ENCODE measurements around the gene REC114.
"Not testable (repeated sequence)": the region's sequence is repeated elsewhere in the genome, so short reads cannot be mapped to it uniquely, and the experiment has no call there.

Gene REC114

DNA sequence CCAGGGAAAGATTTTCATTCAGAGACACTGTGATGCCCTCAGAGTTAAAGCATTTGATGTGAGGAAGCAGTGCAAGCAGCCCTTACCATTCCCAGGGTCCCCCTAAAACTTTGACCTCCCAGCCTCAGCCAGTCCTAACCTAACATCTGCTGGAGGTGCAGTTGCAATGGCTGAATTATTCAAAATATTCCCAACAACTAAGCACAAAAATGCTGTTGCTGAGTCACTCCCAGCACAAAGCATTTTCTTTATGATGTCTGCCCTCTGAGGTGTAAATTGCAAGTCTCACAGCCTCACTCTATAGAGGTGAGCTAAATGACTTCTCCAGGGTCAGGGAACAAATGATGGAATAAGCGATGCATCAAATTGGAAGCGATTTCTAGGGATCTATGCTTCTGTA is 6.4 kb upstream of the REC114 start:
- no peak for DNase-seq (ENCODE audit: low read depth)
- TF ChIP-seq, protein P1, sequence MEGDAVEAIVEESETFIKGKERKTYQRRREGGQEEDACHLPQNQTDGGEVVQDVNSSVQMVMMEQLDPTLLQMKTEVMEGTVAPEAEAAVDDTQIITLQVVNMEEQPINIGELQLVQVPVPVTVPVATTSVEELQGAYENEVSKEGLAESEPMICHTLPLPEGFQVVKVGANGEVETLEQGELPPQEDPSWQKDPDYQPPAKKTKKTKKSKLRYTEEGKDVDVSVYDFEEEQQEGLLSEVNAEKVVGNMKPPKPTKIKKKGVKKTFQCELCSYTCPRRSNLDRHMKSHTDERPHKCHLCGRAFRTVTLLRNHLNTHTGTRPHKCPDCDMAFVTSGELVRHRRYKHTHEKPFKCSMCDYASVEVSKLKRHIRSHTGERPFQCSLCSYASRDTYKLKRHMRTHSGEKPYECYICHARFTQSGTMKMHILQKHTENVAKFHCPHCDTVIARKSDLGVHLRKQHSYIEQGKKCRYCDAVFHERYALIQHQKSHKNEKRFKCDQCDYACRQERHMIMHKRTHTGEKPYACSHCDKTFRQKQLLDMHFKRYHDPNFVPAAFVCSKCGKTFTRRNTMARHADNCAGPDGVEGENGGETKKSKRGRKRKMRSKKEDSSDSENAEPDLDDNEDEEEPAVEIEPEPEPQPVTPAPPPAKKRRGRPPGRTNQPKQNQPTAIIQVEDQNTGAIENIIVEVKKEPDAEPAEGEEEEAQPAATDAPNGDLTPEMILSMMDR (IDR thresholded peaks at IDR 0.05; ENCODE audit: control insufficient read depth, extremely low read depth, insufficient read depth) = no peak
- H3K4me3 ChIP-seq (ENCODE audit: low read depth, low read length) = no peak overlapping the region

DNA sequence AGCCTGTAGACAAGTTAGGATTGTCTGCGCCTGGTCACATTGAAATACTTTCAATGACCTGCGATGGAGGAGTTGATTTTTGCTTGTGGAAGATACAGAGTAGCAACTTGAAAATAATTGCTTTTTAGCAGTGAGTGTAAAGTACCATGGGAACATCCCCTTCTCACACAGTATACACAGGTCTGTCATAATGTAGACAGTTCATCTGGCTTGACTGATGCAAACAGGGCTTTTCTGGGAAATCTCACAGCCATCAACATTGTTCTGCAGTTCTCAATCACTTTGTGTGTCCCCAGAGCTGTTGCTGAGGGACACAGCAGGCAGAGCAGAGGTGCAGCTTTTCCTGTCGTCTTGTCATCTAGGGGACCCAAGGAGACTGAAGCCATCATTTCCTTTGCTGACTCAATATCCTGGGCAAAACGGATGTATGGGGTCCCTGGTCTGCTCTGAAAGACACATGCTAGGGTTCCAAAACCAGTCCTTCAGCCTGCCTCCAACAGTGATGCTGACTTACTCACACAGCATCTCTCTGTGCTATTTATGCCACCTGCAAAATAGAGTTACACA is 5.3 kb upstream of the REC114 start:
- TF ChIP-seq, protein P1 (IDR thresholded peaks at IDR 0.05; ENCODE audit: control insufficient read depth, extremely low read depth, insufficient read depth) = no peak
- no peak overlapping the region for H3K4me3 ChIP-seq (ENCODE audit: low read depth, low read length)
- DNase-seq (ENCODE audit: low read depth) = no peak

DNA sequence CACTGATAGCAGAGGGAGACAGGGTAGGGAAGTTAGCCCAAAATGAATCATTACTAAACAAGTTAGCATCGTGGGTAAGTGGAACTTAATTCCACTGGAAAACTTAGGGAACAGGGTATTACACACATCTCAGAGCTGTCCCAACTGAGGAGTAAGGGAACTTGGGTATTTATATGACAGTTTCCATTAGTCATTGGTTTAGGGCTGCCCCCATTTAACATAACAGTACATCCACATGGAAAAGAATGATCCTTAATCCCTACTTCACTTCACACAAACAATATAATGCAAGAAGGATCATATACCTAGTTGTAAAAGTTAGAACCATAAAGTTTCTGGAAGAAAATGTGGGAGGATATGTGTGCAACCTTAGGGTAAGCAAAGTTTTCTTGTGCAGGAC is 4.3 kb upstream of the REC114 start:
- TF ChIP-seq, protein P1 (IDR thresholded peaks at IDR 0.05; ENCODE audit: control insufficient read depth, extremely low read depth, insufficient read depth) = no peak
- H3K4me3 ChIP-seq (ENCODE audit: low read depth, low read length) = no peak overlapping the region
- no peak for DNase-seq (ENCODE audit: low read depth)

DNA sequence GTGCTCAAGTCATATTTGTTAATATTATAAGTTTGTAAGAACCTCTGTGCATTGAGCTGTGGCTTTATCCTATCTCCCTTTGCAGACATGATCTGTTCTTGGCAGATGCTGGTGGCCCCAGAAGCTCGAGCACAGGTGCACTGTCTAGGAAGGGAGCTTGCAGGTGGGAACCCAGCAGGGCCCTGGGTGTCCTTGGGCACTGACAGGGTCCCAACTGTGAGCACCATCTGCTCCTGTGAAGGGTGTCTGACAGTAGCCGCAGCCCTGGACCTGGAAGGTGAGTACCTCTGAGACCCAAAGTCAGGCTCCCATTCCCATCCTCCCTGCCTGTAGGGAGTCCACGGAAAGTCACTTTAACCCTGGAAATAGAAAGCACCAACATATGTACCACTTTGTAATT is 2.4 kb upstream of the REC114 start:
- no peak for DNase-seq (ENCODE audit: low read depth)
- no peak overlapping the region for H3K4me3 ChIP-seq (ENCODE audit: low read depth, low read length)
- TF ChIP-seq, protein P1 (IDR thresholded peaks at IDR 0.05; ENCODE audit: control insufficient read depth, extremely low read depth, insufficient read depth) = no peak

DNA sequence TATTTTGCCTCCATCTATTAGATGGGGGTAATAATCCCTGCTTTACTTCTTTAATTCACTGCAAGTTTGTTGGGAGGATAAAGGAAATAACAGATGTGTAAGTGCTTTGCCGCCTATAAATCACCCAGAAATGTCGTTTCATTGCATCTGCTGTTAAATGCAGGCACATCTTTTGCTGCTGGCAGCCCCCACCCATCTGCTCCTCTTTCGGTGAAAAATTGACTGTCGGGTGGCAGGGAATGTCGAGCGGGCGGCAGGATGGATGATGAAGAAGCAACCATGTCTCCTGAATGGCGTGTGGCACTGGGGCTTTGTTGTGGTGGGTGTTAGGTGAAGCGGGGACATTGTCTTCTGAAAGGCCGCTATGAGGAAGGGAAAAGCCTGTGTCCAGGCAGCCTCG is 543 bp upstream of the REC114 start:
- DNase-seq (ENCODE audit: low read depth) = no peak
- TF ChIP-seq, protein P1 (IDR thresholded peaks at IDR 0.05; ENCODE audit: control insufficient read depth, extremely low read depth, insufficient read depth) = no peak
- no peak overlapping the region for H3K4me3 ChIP-seq (ENCODE audit: low read depth, low read length)

DNA sequence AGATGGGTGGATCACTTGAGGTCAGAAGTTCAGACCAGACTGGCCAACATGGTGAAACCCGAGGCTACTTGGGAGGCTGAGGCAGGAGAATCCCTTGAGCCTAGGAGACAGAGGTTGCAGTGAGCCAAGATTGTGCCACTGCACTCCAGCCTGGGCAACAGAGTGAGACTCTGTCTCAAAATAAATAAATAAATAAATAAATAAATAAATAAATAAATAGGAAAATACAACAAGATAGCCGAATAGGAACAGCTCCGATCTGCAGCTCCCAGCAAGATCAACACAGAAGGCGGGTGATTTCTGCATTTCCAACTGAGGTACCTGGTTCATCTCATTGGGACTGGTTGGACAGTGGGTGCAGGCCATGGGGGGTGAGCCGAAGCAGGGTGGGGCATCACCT is 4.5 kb downstream of the REC114 start:
- not testable (repeated sequence) for DNase-seq (ENCODE audit: low read depth); H3K4me3 ChIP-seq (ENCODE audit: low read depth, low read length)

DNA sequence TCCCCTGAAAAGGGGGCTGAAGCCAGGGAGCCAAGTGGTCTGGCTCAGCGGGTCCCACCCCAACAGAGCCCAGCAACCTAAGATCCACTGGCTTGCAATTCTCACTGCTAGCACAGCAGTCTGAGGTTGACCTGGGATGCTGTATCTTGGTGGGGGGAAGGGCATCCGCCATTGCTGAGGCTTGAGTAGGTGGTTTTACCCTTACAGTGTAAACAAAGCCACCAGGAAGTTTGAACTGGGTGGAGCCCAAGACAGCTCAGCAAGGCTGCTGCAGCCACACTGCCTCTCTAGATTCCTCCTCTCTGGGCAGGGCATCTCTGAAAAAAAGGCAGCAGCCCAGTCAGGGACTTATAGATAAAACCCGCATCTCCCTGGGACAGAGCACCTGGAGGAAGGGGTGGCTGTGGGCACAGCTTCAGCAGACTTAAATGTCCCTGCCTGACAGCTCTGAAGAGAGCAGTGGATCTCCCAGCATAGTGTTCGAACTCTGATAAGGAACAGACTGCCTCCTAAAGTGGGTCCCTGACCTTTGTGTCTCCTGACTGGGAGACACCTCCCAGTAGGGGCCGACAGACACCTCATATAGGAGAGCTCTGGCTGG is 5.3 kb downstream of the REC114 start:
- DNase-seq (ENCODE audit: low read depth); H3K4me3 ChIP-seq (ENCODE audit: low read depth, low read length): not testable (repeated sequence)

DNA sequence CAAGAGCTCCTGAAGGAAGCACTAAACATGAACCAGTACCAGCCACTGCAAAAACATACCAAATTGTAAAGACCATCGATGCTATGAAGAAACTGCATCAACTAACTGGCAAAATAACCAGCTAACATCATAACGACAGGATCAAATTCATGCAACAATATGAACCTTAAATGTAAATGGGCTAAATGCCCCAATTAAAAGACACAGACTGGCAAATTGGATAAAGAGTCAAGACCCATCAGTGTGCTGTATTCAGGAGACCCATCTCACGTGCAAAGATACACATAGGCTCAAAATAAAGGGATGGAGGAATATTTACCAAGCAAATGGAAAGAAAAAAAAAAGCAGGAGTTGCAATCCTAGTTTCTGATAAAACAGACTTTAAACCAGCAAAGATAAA is 7.0 kb downstream of the REC114 start:
- not testable (repeated sequence) for DNase-seq (ENCODE audit: low read depth); H3K4me3 ChIP-seq (ENCODE audit: low read depth, low read length)
